Activated T-helper 9 cell treated with anti-CD3 and anti-CD28 coated beads, Interleukin-2, amount 50 U/mL, for 16 hours (primary cell): Measurements from ENCODE around the gene CDK15.

ENCODE experiments used
- DNase-seq: peaks from one replicate; pipeline ENCODE4 v3.0.0-alpha.2; 2020; ENCODE audit warnings: low read depth

The CDK15 gene

GRCh38 chr2:201872591-201872990 lies 66.3 kb downstream of the CDK15 start:
- no peak for DNase-seq

GRCh38 chr2:201879996-201880395 lies 73.7 kb downstream of the CDK15 start:
- no peak for DNase-seq

DNA sequence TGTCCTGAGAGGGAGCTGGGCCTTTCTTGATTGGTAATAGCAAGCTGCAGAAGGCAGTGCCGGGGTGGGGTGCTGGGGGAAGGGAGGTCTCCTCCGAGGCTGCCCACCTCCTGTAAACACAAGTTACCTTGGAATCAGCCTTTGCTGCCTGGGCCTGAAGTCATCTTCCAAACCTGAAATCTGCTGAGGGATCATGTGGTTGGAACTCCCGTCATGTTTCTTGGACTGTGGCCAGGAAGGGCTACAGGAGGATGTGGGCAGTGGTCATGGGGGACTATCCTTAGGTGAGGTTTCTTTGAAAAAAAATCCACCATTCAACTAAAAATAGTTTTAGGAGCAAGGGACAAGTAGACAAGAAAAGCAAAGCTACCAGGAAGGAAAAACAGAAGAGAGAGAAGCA lies 74.2 kb downstream of the CDK15 start:
- no peak for DNase-seq

DNA sequence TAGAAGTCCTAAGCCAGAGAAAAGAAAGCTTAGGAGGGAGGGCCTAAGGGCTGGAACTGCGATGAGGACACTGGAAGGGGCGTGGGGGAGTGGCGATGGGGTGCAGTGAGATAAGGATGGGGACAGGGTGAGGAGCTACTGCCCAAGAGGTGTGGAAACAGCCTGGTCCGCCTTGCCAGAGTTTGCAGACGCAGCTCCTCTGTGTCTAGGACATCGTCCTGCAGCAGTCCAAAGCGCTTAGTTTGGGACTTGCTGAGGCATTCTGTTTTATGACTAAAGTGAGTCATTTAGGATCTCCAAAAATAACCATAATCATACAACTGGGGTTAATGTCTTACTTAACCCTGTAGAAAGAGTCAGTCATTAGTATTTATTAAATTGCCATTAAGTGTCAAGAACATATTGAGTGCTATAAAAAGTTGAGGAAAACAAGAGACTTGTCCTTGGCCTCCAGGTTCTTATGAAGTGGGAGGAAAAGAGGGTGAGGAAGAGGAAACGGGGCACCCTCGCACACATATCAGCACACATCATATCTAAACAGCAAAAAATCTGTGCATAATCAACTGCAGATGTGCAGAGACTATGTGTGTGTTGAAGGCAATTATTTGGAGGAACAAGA lies 74.8 kb downstream of the CDK15 start:
- no peak for DNase-seq

GRCh38 chr2:201881741-201882140 lies 75.4 kb downstream of the CDK15 start:
- DNase-seq: no peak

DNA sequence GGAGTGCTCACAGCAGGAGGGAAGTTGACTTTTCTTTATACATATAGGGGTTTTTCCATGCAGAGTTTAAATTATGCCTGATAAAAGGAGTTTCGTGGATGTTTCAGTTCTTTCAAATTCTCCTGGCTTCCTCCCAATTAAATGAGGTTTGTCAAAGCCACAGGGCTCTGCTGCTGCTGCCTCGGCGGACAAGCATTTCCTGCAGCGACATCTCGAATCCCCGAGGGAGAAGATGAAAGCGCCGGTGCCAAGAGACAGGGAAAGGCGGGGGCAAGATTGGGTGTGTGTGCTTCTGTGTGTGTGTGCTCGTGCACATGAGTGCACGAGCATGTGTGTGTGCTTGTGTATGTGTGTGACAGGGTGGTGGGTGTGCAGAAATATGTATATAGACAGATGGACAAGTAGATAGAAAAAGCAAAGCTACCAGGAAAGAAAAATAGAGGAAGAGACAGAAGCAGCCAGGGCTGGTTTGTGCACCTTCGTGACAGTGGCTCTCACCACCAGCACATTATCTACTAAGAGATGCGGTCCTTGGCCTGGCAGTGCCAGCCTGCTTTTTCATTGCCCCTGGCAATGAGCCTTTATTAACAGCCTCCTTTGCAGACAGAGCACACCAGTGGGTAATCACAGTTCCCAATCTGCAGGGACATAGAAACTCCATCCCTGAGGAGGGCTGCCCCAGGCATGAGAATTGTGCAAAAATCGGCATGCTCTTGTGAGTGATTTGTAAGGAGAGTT lies 76.2 kb downstream of the CDK15 start:
- DNase-seq: no peak

DNA sequence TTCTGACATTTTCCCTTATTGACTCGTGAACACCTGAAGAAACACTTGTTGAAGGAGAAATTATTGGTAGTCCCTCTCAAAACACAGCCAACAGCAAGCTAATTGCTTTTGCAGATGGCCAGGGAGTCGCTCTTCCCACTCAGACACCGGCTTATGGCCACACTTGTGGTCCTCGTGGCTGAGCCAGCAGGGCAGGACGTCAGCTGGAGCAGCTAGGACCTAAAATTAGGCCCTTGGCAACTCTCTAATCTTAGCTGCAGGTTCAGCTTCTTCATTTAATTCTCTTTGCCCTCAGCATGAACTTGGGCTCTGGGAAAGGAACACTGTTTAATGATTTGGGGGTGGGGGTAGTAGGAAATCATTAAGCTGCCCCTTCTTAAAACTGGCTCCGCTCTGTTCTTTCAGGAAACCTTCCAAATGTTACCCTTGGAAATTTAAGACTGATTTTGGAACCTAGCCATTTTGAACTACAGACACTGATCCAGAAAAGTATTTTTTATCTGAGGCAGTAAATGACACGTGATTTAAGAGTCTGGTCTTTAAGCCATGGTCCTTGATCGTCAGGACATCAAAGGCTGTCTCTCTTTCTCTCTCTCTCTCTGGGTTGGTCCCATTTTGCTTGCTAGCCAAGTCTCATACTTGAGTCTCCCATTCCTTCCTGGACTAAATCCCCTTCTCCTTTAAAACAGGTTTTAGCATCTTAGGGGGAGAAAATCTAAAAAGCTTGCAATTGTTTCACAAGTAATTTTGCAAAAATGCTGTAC lies 77.5 kb downstream of the CDK15 start:
- DNase-seq: no peak

GRCh38 chr2:201886504-201886903 lies 80.2 kb downstream of the CDK15 start:
- DNase-seq: no peak

DNA sequence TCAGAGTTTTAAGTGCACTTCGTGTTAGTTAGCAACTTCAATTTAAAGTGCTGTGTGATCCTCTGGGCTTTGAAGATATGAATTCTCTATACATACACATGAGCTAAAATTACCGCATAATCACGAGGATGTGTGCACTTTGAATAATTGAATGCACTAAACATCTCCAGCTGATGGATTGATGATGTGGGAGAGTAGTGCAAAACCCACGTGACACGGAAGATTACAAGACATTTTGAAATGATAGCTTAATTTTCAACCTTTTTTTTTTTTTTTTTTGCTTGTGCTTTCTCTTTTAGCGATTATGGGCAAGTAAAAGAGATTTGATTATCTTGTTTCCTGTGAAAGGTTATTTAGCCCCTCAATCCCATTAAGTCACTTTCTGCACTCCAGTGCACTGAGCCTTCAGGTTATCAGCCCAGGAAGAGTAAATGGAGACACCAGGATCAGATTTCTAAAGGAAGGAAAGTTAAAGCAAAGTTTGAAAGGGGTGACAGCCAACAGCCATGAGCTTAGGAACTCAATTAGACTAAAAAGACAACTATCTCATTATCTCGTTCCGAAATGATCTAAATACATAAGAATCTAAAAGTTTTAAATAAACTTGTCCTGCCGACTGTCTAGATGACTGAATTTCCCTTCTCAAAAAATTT lies 81.6 kb downstream of the CDK15 start:
- DNase-seq: no peak

DNA sequence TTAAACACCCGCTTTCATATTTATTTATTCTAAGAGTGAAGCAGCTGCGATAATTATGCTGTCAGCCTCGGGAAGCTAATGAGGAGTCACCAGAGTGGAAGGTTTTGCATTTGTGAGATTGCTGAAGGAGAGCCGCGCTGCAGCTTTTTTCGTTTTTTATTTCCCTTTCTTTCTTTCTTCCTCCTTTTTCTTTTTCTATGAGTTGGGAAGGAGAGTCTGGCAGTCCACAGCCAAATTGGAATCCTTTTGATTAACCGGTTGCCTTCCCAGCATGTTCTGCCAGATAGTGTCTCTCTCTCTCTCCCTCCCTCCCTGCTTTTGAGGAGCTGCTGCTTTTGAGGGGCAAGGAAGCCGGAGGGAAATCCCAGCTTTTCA lies 82.1 kb downstream of the CDK15 start:
- DNase-seq: no peak

DNA sequence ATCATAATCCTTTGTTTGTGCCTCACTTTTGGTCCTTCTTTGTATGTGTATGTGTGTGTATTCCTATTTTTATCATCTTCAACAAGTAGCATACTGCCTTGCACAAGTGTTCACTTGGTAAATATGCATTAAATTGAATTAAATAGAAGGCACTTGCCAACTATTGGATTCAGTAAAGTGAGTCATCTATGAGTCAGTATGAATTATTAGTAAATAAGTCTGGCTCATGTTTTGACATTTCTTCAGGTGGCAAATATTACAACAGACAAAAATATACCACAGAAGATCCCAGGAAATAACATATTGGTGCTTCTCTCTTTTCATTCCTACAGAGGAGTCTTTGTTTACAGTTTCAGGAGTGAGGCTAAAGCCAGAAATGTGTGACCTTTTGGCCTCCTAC lies 84.1 kb downstream of the CDK15 start:
- DNase-seq: no peak

DNA sequence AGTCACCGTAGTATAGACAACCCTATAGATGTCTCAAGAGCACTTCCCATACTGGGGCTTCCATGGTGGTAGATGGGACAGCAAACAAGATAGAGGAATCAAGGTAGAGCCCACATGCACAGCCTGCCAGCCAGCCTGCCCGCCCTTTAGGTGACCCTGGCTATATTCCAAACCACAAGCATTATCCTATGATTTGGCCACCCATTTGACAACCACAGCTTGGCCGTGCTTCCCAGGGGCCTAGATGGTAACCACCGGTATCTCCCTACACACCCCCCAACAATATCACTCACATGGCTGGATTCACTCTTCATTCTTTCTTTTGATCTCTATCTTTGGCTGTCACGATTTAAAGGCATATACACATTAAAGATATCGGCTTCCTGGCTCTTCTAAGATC lies 85.3 kb downstream of the CDK15 start:
- DNase-seq: no peak

GRCh38 chr2:201892516-201892915 lies 86.2 kb downstream of the CDK15 start:
- no peak for DNase-seq

- no peak for DNase-seq
These were observed 94.0 kb downstream of the CDK15 start for GRCh38 chr2:201900362-201900761.

- DNase-seq: no peak
These were observed 95.4 kb downstream of the CDK15 start for GRCh38 chr2:201901786-201902185.

DNA sequence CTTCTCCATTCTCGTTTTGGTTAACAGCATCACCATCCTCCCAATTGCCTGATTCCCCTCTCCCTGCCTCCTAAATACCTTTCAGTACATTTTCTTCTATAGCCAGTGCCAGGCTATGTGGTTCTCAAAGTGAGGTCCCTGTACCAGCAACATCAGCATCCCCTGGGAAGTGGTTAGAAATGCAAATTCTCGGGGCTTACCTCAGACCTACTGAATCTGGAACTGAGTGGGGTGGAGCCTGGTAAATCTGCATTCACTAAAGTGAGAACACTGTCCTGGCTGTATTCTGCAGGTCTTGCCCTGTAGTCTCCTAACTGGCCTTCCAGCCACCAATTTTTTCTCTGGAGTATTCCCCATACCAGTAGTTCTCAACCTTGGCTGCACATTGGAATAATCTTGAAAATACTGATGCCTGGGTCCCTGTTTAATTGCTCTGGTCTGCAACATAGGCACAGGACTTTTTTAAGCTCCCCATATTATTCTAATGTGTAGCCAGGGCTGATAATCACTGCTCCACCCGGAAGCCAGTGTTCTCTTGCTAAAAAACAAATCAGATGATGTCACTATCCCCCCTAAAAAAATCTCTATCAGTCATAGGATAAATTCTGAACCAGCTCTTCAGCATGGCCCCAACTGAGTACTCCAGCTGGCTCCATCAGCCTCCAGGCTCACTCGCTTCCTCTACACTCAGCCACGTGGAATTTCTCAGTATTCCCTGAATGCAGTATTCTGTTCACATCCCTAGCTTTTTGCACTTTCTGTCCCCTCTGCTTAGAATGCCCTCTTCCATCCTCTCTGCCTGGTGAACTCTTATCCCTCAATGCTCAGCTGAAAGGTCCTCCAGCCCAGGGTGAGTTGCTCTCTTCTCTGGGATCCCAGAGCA lies 98.4 kb downstream of the CDK15 start:
- no peak for DNase-seq

GRCh38 chr2:201906777-201907562 lies 100.6 kb downstream of the CDK15 start:
- no peak for DNase-seq

DNA sequence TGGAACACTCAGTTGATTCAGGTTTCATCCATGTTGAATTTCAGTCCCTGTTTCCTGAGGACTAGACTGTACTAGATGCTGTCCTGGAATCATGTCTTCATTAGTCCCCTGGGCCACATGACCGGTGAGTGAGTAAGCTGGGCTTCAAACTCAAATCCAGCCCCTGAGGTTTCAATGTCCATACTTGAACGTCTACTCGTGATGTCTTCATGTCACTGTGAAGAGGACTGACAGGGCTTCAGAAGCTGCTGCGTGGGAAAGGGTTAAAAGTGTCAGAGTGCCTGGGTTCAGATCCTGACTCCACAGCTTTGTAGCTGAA lies 101.2 kb downstream of the CDK15 start:
- DNase-seq: no peak

GRCh38 chr2:201908901-201909300 lies 102.6 kb downstream of the CDK15 start:
- DNase-seq: no peak

DNA sequence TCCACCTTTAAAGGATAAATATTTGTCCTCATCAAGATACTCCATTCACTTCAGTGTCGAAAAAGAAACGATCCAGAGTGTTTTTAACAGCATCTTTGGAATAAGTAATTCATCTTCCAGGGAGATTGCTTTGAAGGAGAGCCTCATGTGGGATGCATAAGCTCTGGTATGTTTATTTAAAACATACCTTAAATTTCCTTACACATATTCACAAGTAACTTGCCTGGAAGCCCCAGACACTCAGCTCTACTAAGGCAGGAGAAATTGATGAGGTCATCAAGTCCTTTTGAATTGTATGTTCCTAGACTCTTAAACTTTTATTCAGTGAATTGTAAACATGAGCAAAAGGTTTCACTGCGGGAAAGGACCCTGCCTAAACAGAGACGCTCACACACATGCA lies 103.0 kb downstream of the CDK15 start:
- no peak for DNase-seq

- DNase-seq: no peak
These were observed 103.6 kb downstream of the CDK15 start for GRCh38 chr2:201909961-201910361.
